GM12878 (cell line): ENCODE results near the gene TIA1. TPM values are rescaled to one million over a fixed set of nuclear protein-coding genes. Genes with fewer than 3 reads are reported as not detected.

Source experiments
- ATAC-seq: fragments of 200-7000 bp; cut with Tn5 transposase; 3 replicates; pipeline ENCODE4 v1.9.1; 2020; ENCODE audit warnings: mild to moderate bottlenecking, moderate library complexity
- BruUV-seq: library from RNA; stranded (reverse); fragments of 400-500 nt; replicated peaks from 2 replicates; lab custom pipeline; 2021; lab: Mats Ljungman, UMichigan
- CTCF ChIA-PET: fragments of 300-600 bp; sonication (Branson Sonifier 250); formaldehyde crosslinking; extraction: SDS; loops from one replicate; lab custom pipeline; 2021; ENCODE audit warnings: inconsistent platforms; lab: Yijun Ruan, JAX
- POLR2A ChIA-PET: fragments of 350-600 bp; formaldehyde crosslinking; extraction: SDS; loops from one replicate; lab custom pipeline; 2021; ENCODE audit warnings: inconsistent platforms; lab: Charles Lee
- RAD21 ChIA-PET: fragments of 300-600 bp; sonication (Branson Sonifier 250); formaldehyde crosslinking; loops from one replicate; lab custom pipeline; 2023; ENCODE audit warnings: antibody characterized with exemption; ENCODE audit not compliant: unreplicated experiment; lab: Charles Lee
- SMC1A ChIA-PET: fragments of 300-600 bp; sonication (Branson Sonifier 250); formaldehyde crosslinking; loops from one replicate; lab custom pipeline; 2023; ENCODE audit not compliant: unreplicated experiment, uncharacterized antibody; lab: Charles Lee
- DNase-seq: peaks from one replicate; pipeline ENCODE4 v3.0.0-alpha.2; 2011; ENCODE audit warnings: low read depth, low spot score
- FAIRE-seq: peaks from 3 replicates; lab custom pipeline; 2011; peaks lifted over from hg19 to GRCh38; lab: Jason Lieb, UNC
- H2AFZ ChIP-seq: 2 replicates; pipeline ENCODE4 v1.6.0; 2011; ENCODE audit warnings: low read depth, low read length, control low read depth; ENCODE audit not compliant: control insufficient read depth
- H3K27ac ChIP-seq: 2 replicates; pipeline ENCODE4 v1.5.1; 2011; ENCODE audit warnings: control low read depth; ENCODE audit not compliant: control insufficient read depth, insufficient read depth
- H3K27me3 ChIP-seq, 2 experiments: replicated peaks in 1 of 2; 2 replicates each; pipeline versions ENCODE4 v1.6.0 to v1.6.1; 2011; ENCODE audit warnings: low read length in 1 of 2; ENCODE audit not compliant: control insufficient read depth in 2 of 2, insufficient read depth in 2 of 2
- H3K36me3 ChIP-seq, 2 experiments: 2 replicates each; pipeline ENCODE4 v1.5.1; 2011; ENCODE audit warnings: low read length in 1 of 2; ENCODE audit not compliant: control insufficient read depth in 2 of 2, insufficient read depth in 2 of 2
- H3K4me1 ChIP-seq: 2 replicates; pipeline ENCODE4 v1.6.1; 2011; ENCODE audit warnings: mild to moderate bottlenecking, low read length, moderate library complexity, mixed read lengths; ENCODE audit not compliant: control insufficient read depth, insufficient read depth
- H3K4me2 ChIP-seq: 2 replicates; pipeline ENCODE4 v1.6.0; 2011; ENCODE audit warnings: control low read depth; ENCODE audit not compliant: control insufficient read depth, insufficient read depth
- H3K4me3 ChIP-seq: fragments of 200-600 bp; sonication (generic); 2 replicates; pipeline ENCODE4 v1.5.1; 2016
- H3K79me2 ChIP-seq: 2 replicates; pipeline ENCODE4 v1.6.0; 2011; ENCODE audit warnings: low read length; ENCODE audit not compliant: control insufficient read depth, insufficient read depth
- H3K9ac ChIP-seq: 2 replicates; pipeline ENCODE4 v1.8.0; 2011; ENCODE audit warnings: low read length, control low read depth, mixed read lengths; ENCODE audit not compliant: control insufficient read depth, insufficient read depth
- H3K9me3 ChIP-seq: replicated peaks from 3 replicates; pipeline ENCODE4 v1.5.1; 2011; ENCODE audit warnings: mild to moderate bottlenecking, low read length; ENCODE audit not compliant: control insufficient read depth, insufficient read depth
- H4K20me1 ChIP-seq: 2 replicates; pipeline ENCODE4 v1.6.0; 2011; ENCODE audit not compliant: control insufficient read depth, insufficient read depth
- BACH1 ChIP-seq: fragments of 450-650 bp; IDR thresholded peaks from 2 replicates; pipeline ENCODE4 v1.6.1; 2017; ENCODE audit warnings: mild to moderate bottlenecking, borderline replicate concordance
- FOXK2 ChIP-seq: fragments of 450-650 bp; IDR thresholded peaks from 2 replicates; pipeline ENCODE4 v1.6.1; 2017; ENCODE audit warnings: mild to moderate bottlenecking, moderate library complexity
- FOXM1 ChIP-seq: IDR thresholded peaks from 2 replicates; pipeline ENCODE4 v1.6.1; 2012; ENCODE audit warnings: low read depth, mild to moderate bottlenecking, inconsistent platforms, low read length, moderate library complexity
- NR2F1 ChIP-seq: fragments of 450-650 bp; conservative IDR thresholded peaks from 2 replicates; pipeline ENCODE4 v1.6.1; 2017; ENCODE audit warnings: mild to moderate bottlenecking
- PAX5 ChIP-seq: IDR thresholded peaks from 2 replicates; pipeline ENCODE4 v1.6.1; 2011; ENCODE audit warnings: low read depth, low read length, borderline replicate concordance
- SP1 ChIP-seq: IDR thresholded peaks from one replicate; pipeline ENCODE4 v1.6.1; 2011; ENCODE audit warnings: low read depth, low read length
- SPI1 ChIP-seq: IDR thresholded peaks from 2 replicates; pipeline ENCODE4 v1.6.1; 2011; ENCODE audit warnings: low read depth, mild to moderate bottlenecking, low read length, moderate library complexity, borderline replicate concordance; ENCODE audit not compliant: insufficient read depth
- TARDBP ChIP-seq: IDR thresholded peaks from 2 replicates; pipeline ENCODE4 v1.6.1; 2016; ENCODE audit warnings: borderline replicate concordance
- TCF12 ChIP-seq: IDR thresholded peaks from 2 replicates; pipeline ENCODE4 v1.6.1; 2011; ENCODE audit warnings: low read depth, mild to moderate bottlenecking, low read length
- ZBED1 ChIP-seq: IDR thresholded peaks from 2 replicates; pipeline ENCODE4 v1.6.1; 2016; ENCODE audit warnings: borderline replicate concordance
- WGBS: methylation state at CpG from one replicate; pipeline ENCODE4 v1.1.6; 2016; ENCODE audit warnings: low lambda C conversion rate; ENCODE audit not compliant: insufficient replicate concordance, insufficient coverage; ENCODE audit errors: missing lambda C conversion rate; 5-methylcytosine and 5-hydroxymethylcytosine counted together
- in situ Hi-C: fragments of 300-500 bp; cut with MboI; formaldehyde crosslinking; loops from 9 replicates; pipeline ENCODE4 v1.14.3; 2018; ENCODE audit warnings: mixed read lengths
- intact Hi-C: fragments of 100-400 bp; cut with micrococcal nuclease; formaldehyde crosslinking; loops from one replicate; pipeline ENCODE4 v1.14.2; 2022; ENCODE audit not compliant: unreplicated experiment
- polyA plus RNA-seq, 11 experiments: library from polyadenylated mRNA; depleted of rRNA in 4 of 11; unstranded in 6 of 11; stranded (reverse) in 5 of 11; fragments of >200 nt; fragmentation: Nextera tagmentation in 4 of 11; fragmentation: Illumina TruSeq in 1 of 11; extraction: Ambion mirVana in 4 of 11; extraction: Trizol in 1 of 11; gene quantifications; 1 replicate in 1 of 11; 2 replicates in 10 of 11; pipeline versions ENCODE4 v1.2.1 to v1.2.3, GENCODE V29; 2011 to 2016; ENCODE audit warnings: inconsistent platforms in 2 of 11, missing spikeins in 2 of 11, low read depth in 1 of 11
- total RNA-seq, 4 experiments: library from RNA; depleted of rRNA in 3 of 4; stranded (reverse); fragments of >200 nt in 3 of 4; fragmentation: Illumina TruSeq in 1 of 4; extraction: Trizol in 1 of 4; gene quantifications; 2 replicates each; pipeline versions ENCODE4 v1.2.1 to v1.2.3, GENCODE V29; 2013 to 2021
- TF ChIP-seq, protein P1 (sequence below): fragments of 450-650 bp; IDR thresholded peaks from 2 replicates; pipeline ENCODE4 v1.6.1; 2018; ENCODE audit warnings: mild to moderate bottlenecking, low read depth, moderate library complexity; ENCODE audit not compliant: partially characterized antibody
- TF ChIP-seq, protein P2 (sequence below): fragments of 150-350 bp; IDR thresholded peaks from 2 replicates; pipeline ENCODE4 v1.6.1; 2014; ENCODE audit warnings: mild to moderate bottlenecking, low read depth, low read length
- TF ChIP-seq, protein P3 (sequence below): fragments of 450-650 bp; IDR thresholded peaks from 2 replicates; pipeline ENCODE4 v1.6.1; 2017; ENCODE audit warnings: antibody characterized with exemption, mild to moderate bottlenecking, moderate library complexity

TIA1 gene
- total and polyA plus RNA-seq, 10 of the 15 experiments (the other 5 are each of a cell fraction or from before 2014, with no cell fraction given): 21.5 to 155 (median 67.0) TPM

DNA sequence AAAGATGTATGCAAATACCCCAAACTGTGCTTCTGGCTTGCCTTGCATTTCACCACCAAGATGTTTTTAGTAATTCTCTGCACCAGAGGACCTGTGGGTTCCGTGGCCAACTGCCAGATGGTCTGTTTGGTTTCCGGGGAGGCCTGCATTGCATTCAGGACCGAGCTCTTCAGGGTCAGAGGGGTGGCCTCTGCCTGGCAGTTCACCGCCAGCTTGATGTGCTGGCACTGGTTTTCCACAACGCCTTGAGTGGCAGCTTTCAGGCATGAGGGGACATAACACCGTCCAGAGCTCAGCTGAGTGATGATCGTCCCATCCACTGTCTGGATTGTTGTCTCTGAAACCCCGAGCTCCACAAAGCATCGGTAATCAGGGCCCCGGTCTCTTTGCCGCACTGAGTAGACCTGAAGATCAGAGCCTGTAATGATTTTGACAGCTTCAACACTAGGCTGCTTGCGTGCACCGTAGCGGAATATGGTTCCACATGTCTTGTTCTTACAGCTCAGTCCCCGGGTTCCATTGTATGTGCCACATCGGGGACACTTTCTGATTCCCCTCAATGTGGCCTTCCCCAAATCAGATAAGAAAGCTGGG is 67.0 kb downstream of the TIA1 start (continued):
- TF ChIP-seq NR2F1 (peak; percentile 78), SPI1 (no peak), PAX5 (peak; percentile 15; the same call in 1 of the 2 replicates), FOXM1 (no peak; the same call in 1 of the 2 replicates), SP1 (no peak)

DNA sequence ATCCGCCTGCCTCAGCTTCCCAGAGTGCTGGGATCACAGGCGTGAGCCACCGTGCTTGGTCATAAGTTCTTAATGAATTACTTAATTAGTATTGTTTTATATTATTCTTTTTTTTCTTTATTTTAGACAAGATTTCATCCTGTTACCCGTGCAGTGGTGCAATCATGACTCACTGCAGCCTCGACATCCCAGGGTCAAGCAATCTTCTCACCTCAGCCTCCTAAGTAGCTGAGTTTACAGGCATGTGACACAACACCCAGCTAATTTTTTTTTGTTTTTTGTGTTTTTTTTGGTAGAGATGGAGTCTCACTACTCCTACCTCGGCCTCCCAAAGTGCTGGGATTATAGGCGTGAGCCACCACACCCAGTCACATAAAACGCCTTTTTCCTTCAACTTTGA is 74.9 kb downstream of the TIA1 start:
- Histone ChIP-seq H3K4me1 (no peaks in the 10 kb centered on the region; the same call in 1 of the 2 replicates), H3K9me3 (no peaks in the 10 kb centered on the region), H3K79me2 (no peaks in the 10 kb centered on the region)
- POLR2A ChIA-PET: interaction anchor here (0.8 kb wide), 1 partner anchor 17 kb away, joined by 3 read pairs; the partner anchor contains the start of gene C2orf42
- in situ Hi-C loops: no loop called here
- ATAC-seq: no peak
- intact Hi-C loops: no loop called here
- CTCF ChIA-PET: interaction anchor here (1.3 kb wide), 1 partner anchor 12 kb away, joined by 3 read pairs; no protein-coding TSS in a partner anchor
- RAD21 ChIA-PET: no interaction called here
- SMC1A ChIA-PET: interaction anchor here (0.6 kb wide), 1 partner anchor 411 kb away, joined by 3 read pairs; no protein-coding TSS in a partner anchor
- TF ChIP-seq, protein P1, sequence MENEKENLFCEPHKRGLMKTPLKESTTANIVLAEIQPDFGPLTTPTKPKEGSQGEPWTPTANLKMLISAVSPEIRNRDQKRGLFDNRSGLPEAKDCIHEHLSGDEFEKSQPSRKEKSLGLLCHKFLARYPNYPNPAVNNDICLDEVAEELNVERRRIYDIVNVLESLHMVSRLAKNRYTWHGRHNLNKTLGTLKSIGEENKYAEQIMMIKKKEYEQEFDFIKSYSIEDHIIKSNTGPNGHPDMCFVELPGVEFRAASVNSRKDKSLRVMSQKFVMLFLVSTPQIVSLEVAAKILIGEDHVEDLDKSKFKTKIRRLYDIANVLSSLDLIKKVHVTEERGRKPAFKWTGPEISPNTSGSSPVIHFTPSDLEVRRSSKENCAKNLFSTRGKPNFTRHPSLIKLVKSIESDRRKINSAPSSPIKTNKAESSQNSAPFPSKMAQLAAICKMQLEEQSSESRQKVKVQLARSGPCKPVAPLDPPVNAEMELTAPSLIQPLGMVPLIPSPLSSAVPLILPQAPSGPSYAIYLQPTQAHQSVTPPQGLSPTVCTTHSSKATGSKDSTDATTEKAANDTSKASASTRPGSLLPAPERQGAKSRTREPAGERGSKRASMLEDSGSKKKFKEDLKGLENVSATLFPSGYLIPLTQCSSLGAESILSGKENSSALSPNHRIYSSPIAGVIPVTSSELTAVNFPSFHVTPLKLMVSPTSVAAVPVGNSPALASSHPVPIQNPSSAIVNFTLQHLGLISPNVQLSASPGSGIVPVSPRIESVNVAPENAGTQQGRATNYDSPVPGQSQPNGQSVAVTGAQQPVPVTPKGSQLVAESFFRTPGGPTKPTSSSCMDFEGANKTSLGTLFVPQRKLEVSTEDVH: no peak
- TF ChIP-seq TARDBP: no peak
- TF ChIP-seq, protein P2, sequence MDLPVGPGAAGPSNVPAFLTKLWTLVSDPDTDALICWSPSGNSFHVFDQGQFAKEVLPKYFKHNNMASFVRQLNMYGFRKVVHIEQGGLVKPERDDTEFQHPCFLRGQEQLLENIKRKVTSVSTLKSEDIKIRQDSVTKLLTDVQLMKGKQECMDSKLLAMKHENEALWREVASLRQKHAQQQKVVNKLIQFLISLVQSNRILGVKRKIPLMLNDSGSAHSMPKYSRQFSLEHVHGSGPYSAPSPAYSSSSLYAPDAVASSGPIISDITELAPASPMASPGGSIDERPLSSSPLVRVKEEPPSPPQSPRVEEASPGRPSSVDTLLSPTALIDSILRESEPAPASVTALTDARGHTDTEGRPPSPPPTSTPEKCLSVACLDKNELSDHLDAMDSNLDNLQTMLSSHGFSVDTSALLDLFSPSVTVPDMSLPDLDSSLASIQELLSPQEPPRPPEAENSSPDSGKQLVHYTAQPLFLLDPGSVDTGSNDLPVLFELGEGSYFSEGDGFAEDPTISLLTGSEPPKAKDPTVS: no peak
- TF ChIP-seq FOXK2: no peak
- no peak for TF ChIP-seq ZBED1
- no peak for TF ChIP-seq TCF12
- TF ChIP-seq, protein P3, sequence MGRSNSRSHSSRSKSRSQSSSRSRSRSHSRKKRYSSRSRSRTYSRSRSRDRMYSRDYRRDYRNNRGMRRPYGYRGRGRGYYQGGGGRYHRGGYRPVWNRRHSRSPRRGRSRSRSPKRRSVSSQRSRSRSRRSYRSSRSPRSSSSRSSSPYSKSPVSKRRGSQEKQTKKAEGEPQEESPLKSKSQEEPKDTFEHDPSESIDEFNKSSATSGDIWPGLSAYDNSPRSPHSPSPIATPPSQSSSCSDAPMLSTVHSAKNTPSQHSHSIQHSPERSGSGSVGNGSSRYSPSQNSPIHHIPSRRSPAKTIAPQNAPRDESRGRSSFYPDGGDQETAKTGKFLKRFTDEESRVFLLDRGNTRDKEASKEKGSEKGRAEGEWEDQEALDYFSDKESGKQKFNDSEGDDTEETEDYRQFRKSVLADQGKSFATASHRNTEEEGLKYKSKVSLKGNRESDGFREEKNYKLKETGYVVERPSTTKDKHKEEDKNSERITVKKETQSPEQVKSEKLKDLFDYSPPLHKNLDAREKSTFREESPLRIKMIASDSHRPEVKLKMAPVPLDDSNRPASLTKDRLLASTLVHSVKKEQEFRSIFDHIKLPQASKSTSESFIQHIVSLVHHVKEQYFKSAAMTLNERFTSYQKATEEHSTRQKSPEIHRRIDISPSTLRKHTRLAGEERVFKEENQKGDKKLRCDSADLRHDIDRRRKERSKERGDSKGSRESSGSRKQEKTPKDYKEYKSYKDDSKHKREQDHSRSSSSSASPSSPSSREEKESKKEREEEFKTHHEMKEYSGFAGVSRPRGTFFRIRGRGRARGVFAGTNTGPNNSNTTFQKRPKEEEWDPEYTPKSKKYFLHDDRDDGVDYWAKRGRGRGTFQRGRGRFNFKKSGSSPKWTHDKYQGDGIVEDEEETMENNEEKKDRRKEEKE: no peak
- TF ChIP-seq BACH1: no peak
- TF ChIP-seq, all 136 proteins: peak for 0
- WGBS: 97% methylated on average over 8 of the region's 8 CpGs
- no peak overlapping the region for H3K4me3 ChIP-seq
- H3K36me3 ChIP-seq: peaks cover 0 to 5% of the 10 kb centered on the region in 2 experiments; a peak in 2 of 4 replicates
- BruUV-seq: no TSS peak
- H4K20me1 ChIP-seq: no peaks in the 10 kb centered on the region
- H3K4me2 ChIP-seq: no peak overlapping the region
- no peak for FAIRE-seq
- no peaks in the 10 kb centered on the region for H3K27me3 ChIP-seq
- H3K27ac ChIP-seq: no peak overlapping the region
- DNase-seq: no peak
- no peak overlapping the region for H2AFZ ChIP-seq
- no peak overlapping the region for H3K9ac ChIP-seq
